ENCODE measurements around the gene KCTD12.
"Not testable (repeated sequence)": the region's sequence is repeated elsewhere in the genome, so short reads cannot be mapped to it uniquely, and the experiment has no call there.

The KCTD12 gene

DNA sequence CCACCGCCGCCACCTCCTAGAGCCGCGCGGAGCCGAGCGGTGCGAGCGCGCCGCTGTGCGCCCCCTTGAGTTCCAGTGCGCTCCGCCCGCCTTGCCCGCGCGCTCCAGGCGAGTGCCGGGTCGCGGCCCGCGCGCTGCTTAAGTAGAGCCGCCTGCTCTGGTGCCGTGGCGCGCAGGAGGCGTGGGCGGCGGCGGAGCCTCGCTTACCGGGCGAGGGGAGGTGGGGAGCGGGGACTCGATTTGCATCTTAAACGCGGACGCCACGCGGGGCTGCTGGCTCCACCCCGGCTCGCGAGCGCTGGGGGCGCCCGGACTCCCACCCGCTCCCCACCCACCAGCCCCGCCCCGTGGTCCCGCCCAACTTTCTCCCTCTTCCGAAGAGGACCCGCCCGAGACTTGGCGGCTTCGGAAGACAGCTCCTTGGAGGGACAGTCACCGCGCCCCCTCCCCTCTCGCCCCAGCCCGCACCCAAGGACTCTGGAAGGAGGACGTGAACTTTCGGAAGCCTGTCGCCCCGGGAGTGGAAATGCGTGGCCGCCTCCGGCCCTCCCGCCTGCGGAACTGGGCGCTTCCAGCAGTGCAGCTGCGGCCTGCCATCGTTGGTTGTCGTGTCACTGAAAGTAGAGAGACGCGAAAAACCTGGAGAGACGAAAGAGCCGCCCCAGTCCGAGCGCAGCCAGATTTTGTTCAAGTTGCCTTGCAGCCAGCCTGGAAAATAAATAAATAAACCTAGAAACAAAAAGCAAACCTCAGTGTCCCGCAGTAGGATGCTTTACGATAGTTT lies at the start of gene KCTD12:
TSS of gene KCTD12 (minus strand) at position 114 of the 784 bp plus-strand sequence. CDS start 257 bp downstream, outside the sequence.
- DNase-seq (ENCODE audit: low read depth) = no peak

GRCh38 chr13:76934671-76935070 lies 48.5 kb upstream of the KCTD12 start:
- no peak for DNase-seq (ENCODE audit: low read depth)

GRCh38 chr13:76932076-76932475 lies 45.9 kb upstream of the KCTD12 start:
- DNase-seq (ENCODE audit: low read depth) = no peak

GRCh38 chr13:76929851-76930374 lies 43.7 kb upstream of the KCTD12 start:
- DNase-seq (ENCODE audit: low read depth) = no peak

GRCh38 chr13:76929320-76929719 lies 43.1 kb upstream of the KCTD12 start:
- no peak for DNase-seq (ENCODE audit: low read depth)

- no peak for DNase-seq (ENCODE audit: low read depth)
These were observed 42.3 kb upstream of the KCTD12 start for GRCh38 chr13:76928456-76928855.

GRCh38 chr13:76927955-76928354 lies 41.8 kb upstream of the KCTD12 start:
- no peak for DNase-seq (ENCODE audit: low read depth)

DNA sequence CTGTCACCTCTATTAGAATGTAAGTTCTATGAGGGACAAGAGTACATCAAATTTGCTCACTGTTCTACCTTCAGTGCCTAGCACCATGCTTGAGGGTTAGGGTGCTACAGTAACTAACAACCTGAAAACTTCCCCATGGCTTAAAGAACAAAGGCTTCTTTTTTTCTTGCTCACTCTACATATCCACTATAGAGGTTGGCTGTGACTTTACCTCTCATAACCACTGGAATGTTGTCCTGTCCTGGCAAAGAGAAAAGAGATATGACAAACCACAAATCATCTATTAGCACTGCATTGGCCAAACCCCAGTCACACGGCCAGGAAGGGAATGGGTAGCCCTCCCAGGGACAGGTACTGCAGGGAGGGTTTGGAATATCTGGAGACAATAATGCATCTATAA lies 38.9 kb upstream of the KCTD12 start:
- no peak for DNase-seq (ENCODE audit: low read depth)

GRCh38 chr13:76921516-76921915 lies 35.3 kb upstream of the KCTD12 start:
- DNase-seq (ENCODE audit: low read depth) = no peak

GRCh38 chr13:76917755-76918481 lies 31.7 kb upstream of the KCTD12 start:
- not testable (repeated sequence) for DNase-seq (ENCODE audit: low read depth)

- DNase-seq (ENCODE audit: low read depth) = no peak
These were observed 30.9 kb upstream of the KCTD12 start for GRCh38 chr13:76917095-76917494.

- DNase-seq (ENCODE audit: low read depth) = no peak
These were observed 27.7 kb upstream of the KCTD12 start for GRCh38 chr13:76913898-76914297.

DNA sequence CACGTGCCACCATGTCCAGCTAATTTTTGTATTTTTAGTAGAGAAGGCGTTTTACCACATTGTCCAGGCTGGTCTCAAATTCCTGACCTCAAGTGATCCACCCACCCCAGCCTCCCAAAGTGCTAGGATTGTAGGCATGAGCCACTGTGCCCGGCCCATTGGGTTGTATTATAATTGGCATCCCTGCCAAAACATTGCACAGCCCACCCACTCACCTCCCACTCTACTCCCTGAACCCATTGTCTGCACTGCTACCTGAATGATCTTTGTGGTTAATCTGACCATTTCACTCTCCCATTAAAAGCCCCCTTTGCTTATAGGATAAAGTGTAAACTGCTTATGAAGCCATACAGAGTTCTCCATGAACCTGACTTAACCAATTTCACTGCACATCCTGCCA lies 26.3 kb upstream of the KCTD12 start:
- no peak for DNase-seq (ENCODE audit: low read depth)

DNA sequence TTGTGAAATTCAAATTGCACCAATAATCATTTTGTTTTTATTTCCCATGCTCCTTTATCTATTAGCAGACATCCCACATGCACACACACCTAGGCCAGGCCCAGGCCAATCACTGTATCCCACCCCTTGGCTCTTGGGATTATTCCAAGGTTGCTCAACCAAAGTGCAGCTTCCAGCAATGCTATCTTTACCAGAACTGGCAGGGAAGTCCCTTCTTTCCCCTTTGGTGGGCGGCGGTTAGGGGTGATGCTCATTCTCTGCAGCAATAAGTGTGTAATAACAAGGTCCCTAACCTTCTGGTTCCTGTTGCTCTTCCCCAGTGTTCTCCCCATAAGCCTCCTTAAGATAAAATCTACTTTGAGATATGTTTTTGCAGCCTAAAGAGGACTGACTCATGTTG lies 18.3 kb upstream of the KCTD12 start:
- DNase-seq (ENCODE audit: low read depth) = no peak

GRCh38 chr13:76903544-76904162 lies 17.4 kb upstream of the KCTD12 start:
- DNase-seq (ENCODE audit: low read depth) = no peak

GRCh38 chr13:76899066-76899465 lies 12.9 kb upstream of the KCTD12 start:
- not testable (repeated sequence) for DNase-seq (ENCODE audit: low read depth)

DNA sequence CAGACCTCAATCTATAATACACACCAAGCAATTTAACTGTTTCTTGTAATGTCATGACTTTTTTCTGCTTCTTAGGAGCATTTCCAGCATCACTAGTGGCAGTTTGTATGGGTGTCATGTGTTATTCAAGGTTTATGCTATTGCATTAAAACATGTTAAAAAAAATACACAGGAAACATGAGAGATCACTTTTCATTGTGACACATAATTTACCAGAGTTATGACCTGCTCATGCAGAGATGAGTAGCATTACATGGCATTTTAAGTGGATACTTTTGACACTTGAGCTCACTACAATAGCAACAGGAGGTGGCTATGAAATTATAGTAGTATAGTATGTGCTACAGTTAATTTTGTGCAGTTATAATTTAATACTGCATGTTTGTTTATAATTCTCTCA lies 11.0 kb upstream of the KCTD12 start:
- not testable (repeated sequence) for DNase-seq (ENCODE audit: low read depth)

DNA sequence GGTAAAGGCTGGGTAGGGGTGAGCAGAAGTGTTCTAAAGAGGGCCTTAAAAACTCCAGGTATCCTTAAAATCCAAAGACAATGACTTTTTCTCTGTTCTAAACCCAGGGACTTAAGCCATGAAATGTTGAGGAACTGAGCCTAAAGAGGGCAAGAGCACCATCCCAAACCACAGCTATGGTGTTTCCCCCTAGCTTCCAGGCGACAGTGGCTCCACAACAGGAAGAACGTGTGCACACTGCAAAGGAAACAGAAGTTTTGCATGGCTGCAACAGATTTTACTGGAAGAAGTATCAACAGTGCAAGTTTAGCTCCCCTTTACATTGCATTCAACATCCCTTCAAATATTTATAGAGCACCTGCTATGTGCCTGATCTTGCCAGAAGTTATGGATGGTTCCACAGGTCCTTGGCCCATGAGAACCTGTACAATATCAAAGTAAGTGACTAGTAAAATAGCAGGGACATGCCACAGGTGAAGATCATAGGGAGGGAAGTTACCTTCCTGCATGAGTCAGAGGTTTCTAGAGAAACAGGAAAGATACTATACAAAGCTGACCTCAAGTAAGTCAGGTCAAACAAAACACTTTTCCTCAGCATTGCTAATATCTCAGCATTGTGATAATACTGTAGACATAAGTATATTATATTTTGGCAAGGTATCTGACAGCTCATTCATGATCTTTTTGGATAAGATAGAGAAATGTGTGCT lies 8.4 kb upstream of the KCTD12 start:
- no peak for DNase-seq (ENCODE audit: low read depth)

DNA sequence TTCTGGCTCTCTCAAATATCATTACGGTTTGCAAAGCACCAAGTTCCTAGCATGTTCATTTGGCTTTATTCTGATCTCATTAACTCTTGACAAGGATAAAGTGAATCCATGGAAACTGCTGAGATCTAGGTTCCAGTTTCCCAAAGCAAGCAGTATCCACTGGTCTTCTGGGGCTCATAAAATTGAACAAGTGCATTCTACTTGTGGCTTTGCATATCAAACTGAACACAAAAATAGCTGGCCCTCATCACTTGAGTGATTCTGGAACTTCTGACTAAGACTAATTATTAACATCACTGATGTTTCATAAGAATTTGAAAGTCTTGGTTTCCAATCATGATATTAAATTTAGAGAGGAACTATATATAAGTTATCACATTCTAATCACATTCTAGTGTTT lies 6.3 kb upstream of the KCTD12 start:
- no peak for DNase-seq (ENCODE audit: low read depth)

- DNase-seq (ENCODE audit: low read depth) = no peak
These were observed 3.8 kb upstream of the KCTD12 start for GRCh38 chr13:76890021-76890420.

GRCh38 chr13:76889254-76889653 lies 3.0 kb upstream of the KCTD12 start:
- DNase-seq (ENCODE audit: low read depth) = no peak

- no peak for DNase-seq (ENCODE audit: low read depth)
These were observed 2.2 kb upstream of the KCTD12 start for GRCh38 chr13:76888421-76888820.
